ENCODE data around the gene OR7A5.
A peak's percentile ranks its signal among the peaks of the same experiment; 100 is the strongest.
"Not testable (repeated sequence)": the region's sequence is repeated elsewhere in the genome, so short reads cannot be mapped to it uniquely, and the experiment has no call there.

The OR7A5 gene

GRCh38 chr19:14835011-14835410 lies at the start of gene OR7A5, which contains the start of gene OR7C1:
Gene OR7A5, minus strand, starts transcription at chr19:14835185. Its CDS starts 6,944 bp downstream, at chr19:14828241.
Gene OR7C1, minus strand, starts transcription at chr19:14835185. Its CDS starts 35,049 bp downstream, at chr19:14800136.
- no peak for DNase-seq

GRCh38 chr19:14871619-14872230 lies 36.7 kb upstream of the OR7A5 start:
- no peak for DNase-seq

- DNase-seq, result no peak
These were observed 33.5 kb upstream of the OR7A5 start for GRCh38 chr19:14868497-14868896.

GRCh38 chr19:14848822-14849221 lies 13.8 kb upstream of the OR7A5 start, which contains the start of gene OR7A10:
Gene OR7A10, minus strand, starts transcription at chr19:14848922. Its CDS starts 7,045 bp downstream, at chr19:14841877.
- no peak for DNase-seq

- DNase-seq, result no peak
These were observed 8.6 kb upstream of the OR7A5 start for GRCh38 chr19:14843578-14843977.

- DNase-seq, result no peak
These were observed 8.2 kb upstream of the OR7A5 start for GRCh38 chr19:14843169-14843568.

- no peak for DNase-seq
These were observed 5.2 kb upstream of the OR7A5 start for GRCh38 chr19:14840206-14840605.

- no peak for DNase-seq
These were observed 2.4 kb upstream of the OR7A5 start for GRCh38 chr19:14837391-14837790.

GRCh38 chr19:14830702-14831101 lies 4.3 kb downstream of the OR7A5 start:
- no peak for DNase-seq

- no peak for DNase-seq
These were observed 9.0 kb downstream of the OR7A5 start for GRCh38 chr19:14826006-14826405.

GRCh38 chr19:14821937-14822336 lies 13.0 kb downstream of the OR7A5 start:
- DNase-seq, result no peak

- no peak for DNase-seq
These were observed 16.4 kb downstream of the OR7A5 start for GRCh38 chr19:14818588-14818987.

- no peak for DNase-seq
These were observed 17.9 kb downstream of the OR7A5 start for GRCh38 chr19:14817052-14817451.

GRCh38 chr19:14814982-14815652 lies 19.9 kb downstream of the OR7A5 start:
- DNase-seq, result no peak

GRCh38 chr19:14809272-14810057 lies 25.5 kb downstream of the OR7A5 start:
- DNase-seq, result no peak

- no peak for DNase-seq
These were observed 30.2 kb downstream of the OR7A5 start for GRCh38 chr19:14804765-14805164.

- no peak for DNase-seq
These were observed 36.2 kb downstream of the OR7A5 start for GRCh38 chr19:14798760-14799159.

GRCh38 chr19:14796021-14796420 lies 39.0 kb downstream of the OR7A5 start:
- no peak for DNase-seq

GRCh38 chr19:14795078-14795721 lies 39.8 kb downstream of the OR7A5 start:
- no peak for DNase-seq

- not testable (repeated sequence) for DNase-seq
These were observed 42.7 kb downstream of the OR7A5 start for GRCh38 chr19:14792250-14792649.

GRCh38 chr19:14786421-14786851 lies 48.5 kb downstream of the OR7A5 start:
- peak; percentile 27 for DNase-seq

- DNase-seq, result peak; percentile 78
These were observed 49.7 kb downstream of the OR7A5 start for GRCh38 chr19:14785102-14785793.

GRCh38 chr19:14784730-14785101 lies 50.3 kb downstream of the OR7A5 start:
- DNase-seq, result peak; percentile 78
